K562 (cell line): Measurements from ENCODE around the gene SACM1L. TPM values are rescaled to one million over a fixed set of nuclear protein-coding genes. Genes with fewer than 3 reads are reported as not detected.

ENCODE experiments used
- ASH1L ChIP-seq: fragments of 450-650 bp; IDR thresholded peaks from 2 replicates; pipeline ENCODE4 v1.6.1; 2018; ENCODE audit warnings: borderline replicate concordance, mild to moderate bottlenecking, low read depth; ENCODE audit not compliant: partially characterized antibody
- ELF1 ChIP-seq: fragments of 200-800 bp; sonication (Bioruptor generic); IDR thresholded peaks from 2 replicates; pipeline ENCODE4 v1.6.1; 2016; ENCODE audit warnings: missing genetic modification characterization, missing compliant biosample characterization
- ESRRB ChIP-seq: fragments of 250-450 bp; sonication (Bioruptor Pico); IDR thresholded peaks from 2 replicates; pipeline ENCODE4 v1.5.0; 2020; ENCODE audit warnings: mild to moderate bottlenecking, moderate library complexity, borderline replicate concordance
- GTF2A2 ChIP-seq: IDR thresholded peaks from 2 replicates; pipeline ENCODE4 v1.6.1; 2016; ENCODE audit warnings: mild to moderate bottlenecking, missing genetic modification characterization, missing compliant biosample characterization
- NFIX ChIP-seq: fragments of 250-450 bp; sonication (Bioruptor Pico); IDR thresholded peaks from 2 replicates; pipeline ENCODE4 v1.4.0; 2020; ENCODE audit warnings: low read depth, mild to moderate bottlenecking, moderate library complexity
- NR2C2 ChIP-seq, 2 experiments: fragments of 200-800 bp in 1 of 2; sonication (Bioruptor generic) in 1 of 2; sonication (generic) in 1 of 2; formaldehyde crosslinking in 1 of 2; IDR thresholded peaks; 2 replicates each; pipeline versions ENCODE4 v1.6.1 to v1.8.0; 2016 to 2022; ENCODE audit warnings: mild to moderate bottlenecking in 1 of 2, missing compliant biosample characterization in 1 of 2, missing genetic modification characterization in 1 of 2, missing genetic modification reagents in 1 of 2
- NR2F6 ChIP-seq: fragments of 450-650 bp; formaldehyde crosslinking; IDR thresholded peaks from 2 replicates; pipeline ENCODE4 v1.4.0; 2020; ENCODE audit warnings: mild to moderate bottlenecking
- NRF1 ChIP-seq, 2 experiments: fragments of 450-650 bp; IDR thresholded peaks in 1 of 2; conservative IDR thresholded peaks in 1 of 2; 2 replicates each; pipeline ENCODE4 v1.6.1; 2014; ENCODE audit warnings: mild to moderate bottlenecking in 2 of 2
- RBM14 ChIP-seq: fragments of 200-400 bp; formaldehyde crosslinking; IDR thresholded peaks from 2 replicates; pipeline ENCODE4 v1.6.1; 2018; ENCODE audit warnings: low read depth, mild to moderate bottlenecking, low read length, moderate library complexity, borderline replicate concordance; ENCODE audit not compliant: insufficient read depth
- RBM34 ChIP-seq: fragments of 200-400 bp; formaldehyde crosslinking; IDR thresholded peaks from 2 replicates; pipeline ENCODE4 v1.6.1; 2018; ENCODE audit warnings: low read length, borderline replicate concordance; ENCODE audit not compliant: insufficient read depth
- RCOR1 ChIP-seq, 2 experiments: IDR thresholded peaks; 2 replicates each; pipeline ENCODE4 v1.6.1; 2012; ENCODE audit warnings: low read depth in 2 of 2, low read length in 2 of 2, borderline replicate concordance in 1 of 2, improper control_type of control experiment in 1 of 2
- SNRNP70 ChIP-seq: fragments of 200-400 bp; formaldehyde crosslinking; optimal IDR thresholded peaks from 2 replicates; pipeline ENCODE3; 2017; ENCODE audit warnings: low read depth, low read length
- STAG1 ChIP-seq: sonication (generic); formaldehyde crosslinking; IDR thresholded peaks from 2 replicates; pipeline ENCODE4 v1.5.0; 2020; ENCODE audit warnings: missing genetic modification reagents, borderline replicate concordance
- TRIM24 ChIP-seq, 2 experiments: fragments of 450-650 bp; IDR thresholded peaks; 2 replicates each; pipeline ENCODE4 v1.6.1; 2016
- TRIM28 ChIP-seq: fragments of 450-650 bp; IDR thresholded peaks from 2 replicates; pipeline ENCODE4 v1.6.1; 2017
- XRCC5 ChIP-seq: fragments of 200-400 bp; formaldehyde crosslinking; IDR thresholded peaks from 2 replicates; pipeline ENCODE4 v1.6.1; 2017; ENCODE audit warnings: low read depth, mild to moderate bottlenecking, low read length
- ZNF174 ChIP-seq: fragments of 250-450 bp; sonication (Bioruptor Pico); IDR thresholded peaks from 2 replicates; pipeline ENCODE4 v1.4.0; 2020; ENCODE audit warnings: mild to moderate bottlenecking
- ZNF384 ChIP-seq: IDR thresholded peaks from 2 replicates; pipeline ENCODE4 v1.6.1; 2012; ENCODE audit warnings: low read depth, low read length, improper control_type of control experiment
- ZNF431 ChIP-seq: sonication (generic); formaldehyde crosslinking; IDR thresholded peaks from 2 replicates; pipeline ENCODE4 v1.8.0; 2022; ENCODE audit warnings: mild to moderate bottlenecking, missing genetic modification reagents
- ZNF445 ChIP-seq: fragments of 250-450 bp; sonication (Bioruptor Pico); IDR thresholded peaks from 2 replicates; pipeline ENCODE4 v1.4.0; 2020; ENCODE audit warnings: low read depth, mild to moderate bottlenecking, moderate library complexity
- ZNF707 ChIP-seq: fragments of 250-450 bp; sonication (Bioruptor Pico); conservative IDR thresholded peaks from 2 replicates; pipeline ENCODE4 v1.8.0; 2022; ENCODE audit warnings: inconsistent platforms, mild to moderate bottlenecking, moderate library complexity
- polyA plus RNA-seq, 8 experiments: library from polyadenylated mRNA; depleted of rRNA in 4 of 8; stranded (reverse) in 5 of 8; unstranded in 3 of 8; fragments of >200 nt; fragmentation: Nextera tagmentation in 2 of 8; fragmentation: Illumina TruSeq in 1 of 8; extraction: Ambion mirVana in 2 of 8; extraction: Trizol in 1 of 8; gene quantifications; 2 replicates each; pipeline versions ENCODE4 v1.2.1 to v1.2.3, GENCODE V29; 2011 to 2014; ENCODE audit warnings: inconsistent platforms in 1 of 8, missing spikeins in 1 of 8
- total RNA-seq, 7 experiments: library from RNA; depleted of rRNA in 6 of 7; stranded (reverse); fragments of >200 nt in 6 of 7; fragmentation: Illumina TruSeq in 2 of 7; extraction: Trizol in 2 of 7; gene quantifications; 2 replicates each; pipeline versions ENCODE4 v1.2.1 to v1.2.3, GENCODE V29; 2011 to 2021; ENCODE audit warnings: low replicate concordance in 1 of 7
- TF ChIP-seq, protein P1 (sequence below): fragments of 200-800 bp; sonication (Bioruptor generic); IDR thresholded peaks from 2 replicates; pipeline ENCODE4 v1.6.1; 2017; ENCODE audit warnings: missing genetic modification characterization, missing compliant biosample characterization
- TF ChIP-seq, protein P2 (sequence below), 3 experiments: IDR thresholded peaks in 2 of 3; conservative IDR thresholded peaks in 1 of 3; 2 replicates each; pipeline ENCODE4 v1.5.1; 2011 to 2012; ENCODE audit warnings: low read length in 3 of 3, mild to moderate bottlenecking in 3 of 3, control low read depth in 2 of 3, improper control_type of control experiment in 1 of 3, inconsistent platforms in 1 of 3, low read depth in 1 of 3, mixed read lengths in 1 of 3, moderate library complexity in 1 of 3; ENCODE audit not compliant: insufficient read depth in 2 of 3

SACM1L gene
- total and polyA plus RNA-seq, 9 of the 15 experiments (the other 6 are each of a cell fraction or from before 2014, with no cell fraction given): 25.7 to 67.2 (median 40.3) TPM

DNA sequence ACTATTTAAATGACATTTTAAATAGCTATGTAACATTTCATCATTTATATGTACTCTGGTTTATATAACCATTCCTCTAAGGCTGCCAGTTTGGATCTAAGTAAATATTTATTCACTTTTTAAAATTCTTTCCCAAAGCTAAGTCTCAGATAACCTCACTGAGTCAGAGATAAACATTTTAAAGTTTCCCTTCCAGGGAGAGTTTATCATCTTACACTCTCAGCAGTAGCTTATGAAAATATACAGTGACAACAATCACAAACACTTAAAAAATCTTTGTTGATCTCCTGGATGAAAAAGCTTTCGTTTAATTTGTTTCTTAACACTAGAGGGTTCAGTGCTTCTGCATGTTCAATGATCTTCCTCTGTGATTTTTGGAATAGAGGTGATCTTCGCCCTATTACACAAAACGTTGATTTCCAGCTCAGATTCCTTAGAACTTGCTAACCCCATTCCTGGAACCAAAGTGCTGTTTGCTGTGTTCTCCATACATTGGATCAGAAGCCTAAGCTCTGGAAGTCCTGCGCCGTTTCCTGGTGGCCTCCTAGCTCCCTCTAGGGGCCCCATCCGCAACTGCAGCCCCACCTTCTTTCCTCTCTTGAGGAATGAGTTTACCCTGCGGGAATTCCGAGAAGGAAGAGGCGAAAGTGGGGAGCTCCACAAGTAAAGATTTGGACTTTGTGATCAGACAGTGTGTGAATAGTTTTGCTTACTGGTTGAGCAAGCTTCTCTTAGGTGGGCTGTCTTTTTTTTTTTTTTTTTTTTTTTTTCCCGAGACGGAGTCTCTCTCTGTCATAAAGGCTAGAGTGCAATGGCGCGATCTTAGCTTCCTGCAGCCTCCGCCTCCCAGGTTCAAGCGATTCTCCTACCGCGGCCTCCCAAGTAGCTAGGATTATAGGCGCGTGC lies 29.3 kb upstream of the SACM1L start (continued):
- TF ChIP-seq, protein P1, sequence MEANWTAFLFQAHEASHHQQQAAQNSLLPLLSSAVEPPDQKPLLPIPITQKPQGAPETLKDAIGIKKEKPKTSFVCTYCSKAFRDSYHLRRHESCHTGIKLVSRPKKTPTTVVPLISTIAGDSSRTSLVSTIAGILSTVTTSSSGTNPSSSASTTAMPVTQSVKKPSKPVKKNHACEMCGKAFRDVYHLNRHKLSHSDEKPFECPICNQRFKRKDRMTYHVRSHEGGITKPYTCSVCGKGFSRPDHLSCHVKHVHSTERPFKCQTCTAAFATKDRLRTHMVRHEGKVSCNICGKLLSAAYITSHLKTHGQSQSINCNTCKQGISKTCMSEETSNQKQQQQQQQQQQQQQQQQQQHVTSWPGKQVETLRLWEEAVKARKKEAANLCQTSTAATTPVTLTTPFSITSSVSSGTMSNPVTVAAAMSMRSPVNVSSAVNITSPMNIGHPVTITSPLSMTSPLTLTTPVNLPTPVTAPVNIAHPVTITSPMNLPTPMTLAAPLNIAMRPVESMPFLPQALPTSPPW (CRISPR knock-in tag): 0 out of 2 replicates have a peak, but pooled peaks have one; percentile 25
- TF ChIP-seq XRCC5 (no peak), ZNF384 (peak; percentile 38; the same call in 1 of the 2 replicates), NFIX (CRISPR knock-in tag) (no peak), ZNF445 (CRISPR knock-in tag) (no peak), ELF1 (tag) (peak; percentile 55), ASH1L (no peak), ESRRB (CRISPR knock-in tag) (no peak), ZNF174 (CRISPR knock-in tag) (no peak), RCOR1 (IDR thresholded peaks at IDR 0.05; ENCODE audit: borderline replicate concordance in 1 of 2, low read depth in 2 of 2, low read length in 2 of 2) (0 out of 4 replicates have a peak, but pooled peaks of 1 of the 2 experiments have one; percentile 39), TRIM24 (IDR thresholded peaks at IDR 0.05) (no peak), ZNF707 (CRISPR knock-in tag) (peak; percentile 98), ZNF431 (no peak), NR2C2 (CRISPR knock-in tag; IDR thresholded peaks at IDR 0.05) (no peak), NR2C2 (tag; IDR thresholded peaks at IDR 0.05) (no peak), RBM14 (no peak), NR2F6 (CRISPR knock-in tag) (no peak), NRF1 (conservative IDR thresholded peaks at IDR 0.05 in 1 of 2, IDR thresholded peaks at IDR 0.05 in 1 of 2) (0 out of 4 replicates have a peak, but pooled peaks of 1 of the 2 experiments have one; percentile 23), TRIM28 (no peak), STAG1 (CRISPR knock-in tag) (peak; percentile 40; the same call in 1 of the 2 replicates), SNRNP70 (no peak), RBM34 (no peak), GTF2A2 (tag) (no peak)
- TF ChIP-seq, protein P2, sequence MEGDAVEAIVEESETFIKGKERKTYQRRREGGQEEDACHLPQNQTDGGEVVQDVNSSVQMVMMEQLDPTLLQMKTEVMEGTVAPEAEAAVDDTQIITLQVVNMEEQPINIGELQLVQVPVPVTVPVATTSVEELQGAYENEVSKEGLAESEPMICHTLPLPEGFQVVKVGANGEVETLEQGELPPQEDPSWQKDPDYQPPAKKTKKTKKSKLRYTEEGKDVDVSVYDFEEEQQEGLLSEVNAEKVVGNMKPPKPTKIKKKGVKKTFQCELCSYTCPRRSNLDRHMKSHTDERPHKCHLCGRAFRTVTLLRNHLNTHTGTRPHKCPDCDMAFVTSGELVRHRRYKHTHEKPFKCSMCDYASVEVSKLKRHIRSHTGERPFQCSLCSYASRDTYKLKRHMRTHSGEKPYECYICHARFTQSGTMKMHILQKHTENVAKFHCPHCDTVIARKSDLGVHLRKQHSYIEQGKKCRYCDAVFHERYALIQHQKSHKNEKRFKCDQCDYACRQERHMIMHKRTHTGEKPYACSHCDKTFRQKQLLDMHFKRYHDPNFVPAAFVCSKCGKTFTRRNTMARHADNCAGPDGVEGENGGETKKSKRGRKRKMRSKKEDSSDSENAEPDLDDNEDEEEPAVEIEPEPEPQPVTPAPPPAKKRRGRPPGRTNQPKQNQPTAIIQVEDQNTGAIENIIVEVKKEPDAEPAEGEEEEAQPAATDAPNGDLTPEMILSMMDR (IDR thresholded peaks at IDR 0.05 in 2 of 3, conservative IDR thresholded peaks at IDR 0.05 in 1 of 3; ENCODE audit: insufficient read depth in 2 of 3, low read depth in 1 of 3, low read length in 3 of 3): peak; percentile 93 to 99 (median 95)
